H1 (cell line): ENCODE results near the gene F11R. TPM values are rescaled to one million over a fixed set of nuclear protein-coding genes. Genes with fewer than 3 reads are reported as not detected.

ENCODE experiments used
- CHD2 ChIP-seq: IDR thresholded peaks from 2 replicates; pipeline ENCODE4 v1.6.1; 2012; ENCODE audit warnings: low read length, improper control_type of control experiment
- CHD7 ChIP-seq: fragments of 300-600 bp; sonication (generic); IDR thresholded peaks from 2 replicates; pipeline ENCODE4 v1.7.1; 2012; ENCODE audit warnings: low read length, moderate library complexity, mild to moderate bottlenecking, inconsistent platforms; ENCODE audit not compliant: insufficient replicate concordance
- E2F6 ChIP-seq: IDR thresholded peaks from 2 replicates; pipeline ENCODE4 v1.6.1; 2012; ENCODE audit warnings: inconsistent platforms
- JUN ChIP-seq: IDR thresholded peaks from 2 replicates; pipeline ENCODE4 v1.6.1; 2011; ENCODE audit warnings: low read depth, mild to moderate bottlenecking, improper control_type of control experiment, low read length
- RBBP5 ChIP-seq: IDR thresholded peaks from 2 replicates; pipeline ENCODE4 v1.7.1; 2012; ENCODE audit warnings: low read depth, mild to moderate bottlenecking, inconsistent platforms, low read length, moderate library complexity, borderline replicate concordance
- SP4 ChIP-seq: IDR thresholded peaks from 2 replicates; pipeline ENCODE4 v1.6.1; 2012; ENCODE audit warnings: low read length, inconsistent platforms
- TAF1 ChIP-seq: IDR thresholded peaks from 2 replicates; pipeline ENCODE4 v1.6.1; 2011; ENCODE audit warnings: mild to moderate bottlenecking, low read depth, low read length
- polyA plus RNA-seq, 7 experiments: library from polyadenylated mRNA; depleted of rRNA in 3 of 7; stranded (reverse) in 5 of 7; unstranded in 2 of 7; fragments of >200 nt in 5 of 7; fragments of 200-250 nt in 2 of 7; gene quantifications; 1 replicate in 5 of 7; 2 replicates in 1 of 7; 4 replicates in 1 of 7; pipeline versions ENCODE4 v1.2.1 to v1.2.3, GENCODE V29; 2011 to 2013; ENCODE audit warnings: missing spikeins in 2 of 7, mixed read lengths in 2 of 7
- total RNA-seq: library from RNA; stranded (reverse); fragmentation: NEBNext Ultra II Directional; extraction: Animal tissue kit (Norgen Biotek cat#: 25700); gene quantifications from 2 replicates; pipeline ENCODE4 v1.2.1, GENCODE V29; 2021

F11R gene
- total and polyA plus RNA-seq, 2 of the 8 experiments (the other 6 are each of a cell fraction or from before 2014, with no cell fraction given), result 159 to 200 TPM

GRCh38 chr1:160971618-160972056 is 49.3 kb downstream of the F11R start (continued):
- TF ChIP-seq CHD2 (no peak), SP4 (no peak), RBBP5 (no peak), JUN (no peak), CHD7 (no peak), E2F6 (0 out of 2 replicates have a peak, but pooled peaks have one; percentile 38), TAF1 (no peak)
- TF ChIP-seq, all 59 proteins: peak for 3
